A549 (cell line): ENCODE results near the gene STX8.

ENCODE experiments used
- CBX2 ChIP-seq: fragments of 200-600 bp; sonication (generic); IDR thresholded peaks from 2 replicates; pipeline ENCODE4 v1.6.1; 2016; ENCODE audit warnings: low read depth, mild to moderate bottlenecking, borderline replicate concordance
- CTCF ChIP-seq: fragments of >200 bp; sonication (Bioruptor Twin); formaldehyde crosslinking; IDR thresholded peaks from 3 replicates; pipeline ENCODE4 v1.5.1; 2016
- KDM5A ChIP-seq: fragments of 200-600 bp; sonication (generic); IDR thresholded peaks from 2 replicates; pipeline ENCODE4 v1.6.1; 2016; ENCODE audit warnings: antibody characterized with exemption, mild to moderate bottlenecking
- MAX ChIP-seq: IDR thresholded peaks from 2 replicates; pipeline ENCODE4 v1.6.1; 2012
- POLR2A ChIP-seq: IDR thresholded peaks from 2 replicates; pipeline ENCODE4 v1.6.1; 2012; ENCODE audit warnings: mild to moderate bottlenecking, low read length
- POLR2AphosphoS2 ChIP-seq: conservative IDR thresholded peaks from 2 replicates; pipeline ENCODE4 v1.6.1; 2012; ENCODE audit warnings: low read length, improper control_type of control experiment, inconsistent platforms
- TP53 ChIP-seq: fragments of 250-450 bp; sonication (Bioruptor Pico); IDR thresholded peaks from 2 replicates; pipeline ENCODE4 v1.5.0; 2021; ENCODE audit warnings: mild to moderate bottlenecking, moderate library complexity
- ZC3H11A ChIP-seq: fragments of 450-650 bp; IDR thresholded peaks from 2 replicates; pipeline ENCODE4 v1.6.1; 2014; ENCODE audit warnings: antibody characterized with exemption, mild to moderate bottlenecking

DNA sequence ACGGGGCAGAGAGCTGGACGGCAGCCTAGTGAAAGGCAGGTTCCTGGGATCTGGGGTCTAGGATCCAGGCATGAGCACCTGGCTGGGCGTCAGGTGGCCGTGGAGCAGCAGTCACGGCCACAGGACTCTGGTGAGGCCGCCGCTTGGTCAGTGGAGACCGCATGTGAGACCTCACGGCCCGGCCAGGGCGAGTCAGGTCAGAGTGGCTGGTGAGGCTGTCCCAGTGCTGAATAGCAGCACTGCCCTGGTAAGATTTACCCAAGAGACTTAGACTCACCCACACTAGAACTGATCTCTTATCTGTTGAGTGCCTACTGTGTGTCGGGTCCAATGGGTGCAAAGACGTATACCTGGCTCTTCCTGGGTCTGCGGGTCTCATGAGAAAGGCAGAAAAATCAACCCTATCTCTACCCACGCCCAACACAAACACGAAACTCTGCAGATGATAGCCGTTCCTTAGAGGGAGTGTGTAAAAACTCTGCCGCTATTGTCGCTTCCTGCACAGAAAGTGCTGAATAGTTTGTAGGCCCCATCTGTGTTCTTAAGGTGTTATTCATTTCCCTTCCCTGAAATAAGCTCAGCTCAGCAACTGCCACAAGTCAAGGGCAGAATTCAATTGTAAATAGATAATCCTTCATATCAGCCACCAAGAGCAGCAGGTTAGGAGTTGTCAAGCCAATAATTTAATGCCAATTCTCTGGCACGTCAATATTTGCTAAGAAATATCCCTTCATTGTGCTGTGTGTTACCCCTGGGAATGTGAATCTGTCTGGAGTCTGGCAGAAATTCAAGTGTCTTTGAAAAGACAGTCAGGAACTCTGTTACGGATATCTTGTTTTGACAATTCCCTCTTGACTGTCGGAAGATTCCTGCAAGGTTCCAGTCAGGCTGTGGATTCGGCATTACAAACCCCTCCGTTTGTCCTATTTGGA is 314.3 kb downstream of the STX8 start:
- TF ChIP-seq POLR2A = no peak
- no peak for TF ChIP-seq MAX
- no peak for TF ChIP-seq CBX2
- TF ChIP-seq CTCF = no peak
- no peak for TF ChIP-seq ZC3H11A
- TF ChIP-seq POLR2AphosphoS2 = no peak
- TF ChIP-seq KDM5A = no peak
- TF ChIP-seq TP53 = no peak
